ENCODE results near the gene ELMO1. TPM values are rescaled to one million over a fixed set of nuclear protein-coding genes. Genes with fewer than 3 reads are reported as not detected.
A peak's percentile ranks its signal among the peaks of the same experiment; 100 is the strongest.

ELMO1 gene
- total RNA-seq, 1 experiment from 2014 or later, result 7.8 TPM

DNA sequence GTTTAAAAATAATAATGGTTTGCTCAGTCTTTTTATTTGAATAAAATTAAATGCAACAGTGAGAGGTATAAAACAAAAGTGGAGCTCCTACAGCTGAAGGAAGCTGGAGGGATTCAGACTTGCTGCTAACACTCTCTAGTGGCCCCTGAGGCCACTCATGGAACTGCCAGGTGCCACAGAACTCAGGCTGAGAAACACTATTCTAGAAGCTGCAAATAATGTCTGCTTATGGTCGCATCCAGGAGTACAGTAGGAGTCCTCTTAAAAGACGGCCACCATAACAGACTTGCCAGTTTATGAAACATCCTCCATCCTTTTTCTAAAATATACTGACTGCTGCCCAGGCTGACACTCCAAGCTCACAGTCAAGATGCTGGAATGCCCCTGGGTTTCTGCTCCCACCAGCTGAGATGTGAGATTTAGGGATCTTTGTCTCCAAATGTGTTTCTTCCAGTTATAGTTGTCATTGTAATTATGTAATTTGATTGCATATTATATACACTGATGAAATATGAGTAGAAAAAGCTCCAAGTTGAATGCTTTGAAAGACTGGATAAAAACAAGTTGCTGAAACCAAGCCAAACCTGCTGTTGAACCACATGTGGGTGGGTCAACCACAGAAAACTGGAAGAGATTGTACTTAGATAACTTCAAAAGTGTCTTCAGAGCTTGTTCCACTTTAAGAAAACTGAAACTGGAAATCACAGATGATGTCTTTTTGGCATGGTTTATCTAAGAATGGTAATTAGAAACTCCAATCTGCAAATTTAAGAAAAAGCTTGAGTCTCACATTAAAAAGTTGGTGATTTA, 510.7 kb downstream of the ELMO1 start:
- no peaks in the 10 kb centered on the region for H3K79me2 ChIP-seq (ENCODE audit: insufficient read depth, low read length)
- H3K36me3 Mint-ChIP-seq (ENCODE audit: insufficient read depth in 1 of 3, low read depth in 3 of 3), result peaks cover 18 to 21% (median 19%) of the 10 kb centered on the region in 3 experiments

More for the DNA sequence above, 510.7 kb downstream of the ELMO1 start:
- H3K79me1 ChIP-seq (ENCODE audit: insufficient read depth, low read depth, low read length, poor library complexity, severe bottlenecking), result no peaks in the 10 kb centered on the region
- no peak overlapping the region for H3K9ac ChIP-seq (ENCODE audit: extremely low read depth, insufficient read length, low read length)
- no CpG with 5 or more reads among the region's 2 CpGs for WGBS (ENCODE audit: extremely low coverage, insufficient read length, low lambda C conversion rate)
- TF ChIP-seq, protein P1, sequence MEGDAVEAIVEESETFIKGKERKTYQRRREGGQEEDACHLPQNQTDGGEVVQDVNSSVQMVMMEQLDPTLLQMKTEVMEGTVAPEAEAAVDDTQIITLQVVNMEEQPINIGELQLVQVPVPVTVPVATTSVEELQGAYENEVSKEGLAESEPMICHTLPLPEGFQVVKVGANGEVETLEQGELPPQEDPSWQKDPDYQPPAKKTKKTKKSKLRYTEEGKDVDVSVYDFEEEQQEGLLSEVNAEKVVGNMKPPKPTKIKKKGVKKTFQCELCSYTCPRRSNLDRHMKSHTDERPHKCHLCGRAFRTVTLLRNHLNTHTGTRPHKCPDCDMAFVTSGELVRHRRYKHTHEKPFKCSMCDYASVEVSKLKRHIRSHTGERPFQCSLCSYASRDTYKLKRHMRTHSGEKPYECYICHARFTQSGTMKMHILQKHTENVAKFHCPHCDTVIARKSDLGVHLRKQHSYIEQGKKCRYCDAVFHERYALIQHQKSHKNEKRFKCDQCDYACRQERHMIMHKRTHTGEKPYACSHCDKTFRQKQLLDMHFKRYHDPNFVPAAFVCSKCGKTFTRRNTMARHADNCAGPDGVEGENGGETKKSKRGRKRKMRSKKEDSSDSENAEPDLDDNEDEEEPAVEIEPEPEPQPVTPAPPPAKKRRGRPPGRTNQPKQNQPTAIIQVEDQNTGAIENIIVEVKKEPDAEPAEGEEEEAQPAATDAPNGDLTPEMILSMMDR (conservative IDR thresholded peaks at IDR 0.05), result peak; percentile 53
- Mint-ChIP-seq H3K4me3 (no peak overlapping the region), H3K27ac (no peak overlapping the region; a peak in 1 of 7 replicates), H3K27me3 (ENCODE audit: low read depth) (no peaks in the 10 kb centered on the region; the same call in 1 of the 2 replicates), H3K4me1 (peaks cover 17% of the 10 kb centered on the region in 2 experiments), H3K9me3 (peaks cover 25 to 35% of the 10 kb centered on the region in 2 experiments; a peak in 4 of 5 replicates)
- no peak overlapping the region for H3T11ph ChIP-seq (ENCODE audit: low read length)
- peaks cover 6% of the 10 kb centered on the region for H3K9me3 ChIP-seq (ENCODE audit: control insufficient read depth, low read depth, low read length)
- H3K27ac ChIP-seq (ENCODE audit: insufficient read length, low read depth, low read length), result no peak overlapping the region
- H3K27me3 ChIP-seq (ENCODE audit: insufficient read depth, low read length), result no peaks in the 10 kb centered on the region
- no peak overlapping the region for H3K4ac ChIP-seq (ENCODE audit: low read depth, low read length)
- H2AFZ ChIP-seq (ENCODE audit: low read length), result no peak overlapping the region
- no peak overlapping the region for H3K23ac ChIP-seq (ENCODE audit: insufficient read length, low read depth, low read length)
- H3K56ac ChIP-seq (ENCODE audit: insufficient read length, low read depth, low read length), result no peak overlapping the region
- no peak overlapping the region for H4K91ac ChIP-seq (ENCODE audit: insufficient read length, low read depth, low read length)
- no peaks in the 10 kb centered on the region for H3K23me2 ChIP-seq (ENCODE audit: insufficient read length, low read depth, low read length, poor library complexity, severe bottlenecking)
- no peak overlapping the region for H4K8ac ChIP-seq (replicated peaks; ENCODE audit: insufficient read length, low read depth, low read length)
- no peak overlapping the region for H2AK5ac ChIP-seq (ENCODE audit: insufficient read length, low read length)
- no peaks in the 10 kb centered on the region; the same call in 1 of the 2 replicates for H3K4me1 ChIP-seq (ENCODE audit: insufficient read depth, low read length)
- H2BK12ac ChIP-seq (ENCODE audit: insufficient read length, low read depth, low read length), result no peak overlapping the region
- no peak overlapping the region for H2BK120ac ChIP-seq (ENCODE audit: low read depth, low read length, poor library complexity, severe bottlenecking)
- H2BK20ac ChIP-seq (ENCODE audit: low read depth, low read length, poor library complexity, severe bottlenecking), result no peak overlapping the region
- H4K20me1 ChIP-seq (ENCODE audit: control insufficient read depth, insufficient read depth, insufficient read length), result no peaks in the 10 kb centered on the region
- no peak overlapping the region for H2BK5ac ChIP-seq (ENCODE audit: insufficient read length, low read length)
- H3K4me2 ChIP-seq (ENCODE audit: insufficient read depth, insufficient read length, low read length), result no peak overlapping the region
- no peak overlapping the region for H3K18ac ChIP-seq (ENCODE audit: insufficient read length, low read depth, low read length)
- DNase-seq, result no peak
- H4K5ac ChIP-seq (ENCODE audit: insufficient read length, low read depth, low read length), result no peak overlapping the region
- no peak overlapping the region for H2BK15ac ChIP-seq (ENCODE audit: low read depth, low read length)
- H3K14ac ChIP-seq (ENCODE audit: insufficient read depth, low read length), result no peak overlapping the region
